Ecto neural progenitor cell (in vitro differentiated cells): Measurements from ENCODE around the gene MAP6.

Source experiments
- DNase-seq: peaks from one replicate; pipeline ENCODE4 v3.0.0-alpha.2; 2018; ENCODE audit warnings: low spot score

MAP6 gene

DNA sequence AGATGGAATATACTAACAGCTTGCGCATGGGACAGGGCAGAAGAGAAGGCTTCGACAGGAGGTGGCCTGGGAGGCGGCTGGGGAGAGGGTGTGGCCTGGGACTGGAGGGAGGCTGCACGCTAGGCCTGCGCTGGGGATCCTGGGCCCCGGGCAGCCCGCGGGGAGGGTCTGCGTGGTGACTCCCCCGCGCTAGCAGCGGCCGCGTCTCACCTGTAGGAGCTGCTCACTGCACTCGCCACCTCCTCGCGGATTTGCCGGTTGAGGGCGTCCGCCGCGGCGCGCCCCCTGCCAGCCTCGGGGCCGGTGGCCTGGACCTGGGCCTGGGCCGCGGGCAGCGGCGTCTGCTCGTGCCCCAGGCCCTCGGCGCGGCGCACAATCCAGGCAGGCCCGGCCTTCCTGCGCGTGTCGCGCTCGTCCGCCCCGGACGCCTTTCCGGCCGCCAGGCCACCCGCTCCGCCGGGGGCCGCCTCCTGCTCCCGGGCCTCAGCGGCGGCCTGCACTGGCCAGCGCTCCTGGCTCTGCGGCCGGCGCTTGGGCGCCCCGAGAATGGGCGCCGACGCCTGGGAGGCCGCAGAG is 1.5 kb downstream of the MAP6 start:
- DNase-seq, result peak; percentile 75

DNA sequence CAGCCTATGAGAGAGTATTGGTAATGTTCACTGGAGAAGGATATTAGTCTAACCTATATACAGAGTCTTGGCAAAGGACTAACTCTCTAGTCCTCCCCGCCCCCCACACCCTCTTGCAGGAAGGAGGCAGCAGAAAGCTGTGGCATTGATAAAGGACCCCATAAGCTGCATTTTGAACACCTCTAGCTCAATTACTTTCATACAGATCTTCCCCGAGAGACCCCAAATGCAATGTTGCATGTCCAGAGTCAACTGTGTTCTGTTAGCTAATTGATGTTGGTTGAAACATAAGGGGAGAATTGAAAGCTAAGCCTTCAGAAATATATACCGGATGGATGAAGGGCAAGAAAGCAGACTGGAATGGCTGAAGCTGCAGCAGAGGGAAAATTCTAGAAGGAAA is 2.8 kb downstream of the MAP6 start:
- DNase-seq, result no peak

DNA sequence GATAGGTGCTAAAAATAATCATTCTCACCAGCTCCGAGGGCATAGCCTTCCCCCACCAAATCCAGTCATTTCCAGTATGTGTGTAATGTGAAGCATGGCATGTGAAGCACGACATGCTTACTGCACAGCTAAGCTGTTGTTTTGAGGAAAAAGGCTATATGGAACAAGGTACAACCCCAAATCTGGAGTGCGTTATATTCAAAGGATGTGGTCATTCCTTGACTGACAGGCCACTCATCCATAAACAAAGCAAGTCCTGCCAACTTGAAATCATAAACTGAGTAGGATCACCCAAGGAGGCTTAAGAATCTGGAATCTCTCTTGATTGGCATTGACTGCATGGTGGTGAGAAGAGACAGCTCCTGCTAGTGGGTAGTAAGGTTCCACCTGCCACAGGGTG is 3.7 kb downstream of the MAP6 start:
- DNase-seq, result no peak

DNA sequence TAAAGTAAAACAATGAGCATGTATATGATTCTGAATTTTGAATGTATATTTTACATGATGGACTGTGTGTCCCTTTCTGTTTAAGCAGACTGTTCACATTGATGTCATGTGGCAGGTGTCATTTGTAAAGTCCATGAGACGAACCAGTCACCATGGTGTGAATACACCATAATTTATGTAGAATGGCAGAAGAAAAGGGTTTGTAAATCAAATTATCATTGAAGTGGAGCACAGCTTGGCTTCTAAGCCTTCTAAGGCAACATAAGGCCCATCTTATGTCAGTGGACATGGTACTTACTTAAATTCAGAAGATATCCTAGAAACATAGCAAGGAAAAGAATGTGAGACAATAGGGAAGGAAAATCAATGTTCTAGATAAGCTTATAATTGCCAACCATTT is 4.4 kb downstream of the MAP6 start:
- DNase-seq, result no peak

DNA sequence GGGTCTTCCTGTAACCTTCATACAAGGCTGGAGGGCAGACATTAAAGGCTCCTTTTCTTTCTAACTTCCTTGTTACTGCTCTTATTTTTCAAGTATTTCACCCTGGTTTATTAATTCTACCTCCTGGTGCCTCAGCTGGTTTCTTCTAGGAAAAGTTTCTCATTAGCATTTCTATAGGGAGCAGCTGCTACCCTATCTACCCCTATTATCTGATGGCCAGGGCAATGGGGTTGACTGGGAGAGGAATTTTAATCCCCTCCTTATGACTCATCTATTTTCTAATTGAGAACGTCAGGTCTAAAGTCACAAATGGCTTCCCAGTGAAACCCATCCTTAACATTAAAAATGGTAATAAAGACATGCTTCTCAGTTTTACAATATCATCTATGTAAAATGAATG is 5.0 kb downstream of the MAP6 start:
- no peak for DNase-seq

DNA sequence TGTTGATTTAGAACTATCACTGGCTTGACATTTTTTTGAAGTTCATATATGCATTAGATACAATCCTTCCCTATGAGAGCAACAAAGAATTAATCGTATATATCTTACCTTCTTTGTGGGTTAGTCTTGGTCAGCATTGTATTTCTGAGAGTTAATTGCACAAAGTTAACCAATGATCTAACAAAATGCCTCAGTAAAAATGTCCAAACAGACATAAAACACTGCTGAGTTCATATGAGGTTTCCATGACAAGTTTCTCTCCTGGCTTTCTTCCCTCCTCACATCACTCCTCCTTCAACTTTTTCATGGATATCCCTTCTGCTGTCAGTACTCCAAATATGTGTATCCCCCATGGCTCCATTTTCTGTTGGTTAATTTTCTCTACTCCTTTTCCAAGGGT is 9.0 kb downstream of the MAP6 start:
- DNase-seq, result no peak

DNA sequence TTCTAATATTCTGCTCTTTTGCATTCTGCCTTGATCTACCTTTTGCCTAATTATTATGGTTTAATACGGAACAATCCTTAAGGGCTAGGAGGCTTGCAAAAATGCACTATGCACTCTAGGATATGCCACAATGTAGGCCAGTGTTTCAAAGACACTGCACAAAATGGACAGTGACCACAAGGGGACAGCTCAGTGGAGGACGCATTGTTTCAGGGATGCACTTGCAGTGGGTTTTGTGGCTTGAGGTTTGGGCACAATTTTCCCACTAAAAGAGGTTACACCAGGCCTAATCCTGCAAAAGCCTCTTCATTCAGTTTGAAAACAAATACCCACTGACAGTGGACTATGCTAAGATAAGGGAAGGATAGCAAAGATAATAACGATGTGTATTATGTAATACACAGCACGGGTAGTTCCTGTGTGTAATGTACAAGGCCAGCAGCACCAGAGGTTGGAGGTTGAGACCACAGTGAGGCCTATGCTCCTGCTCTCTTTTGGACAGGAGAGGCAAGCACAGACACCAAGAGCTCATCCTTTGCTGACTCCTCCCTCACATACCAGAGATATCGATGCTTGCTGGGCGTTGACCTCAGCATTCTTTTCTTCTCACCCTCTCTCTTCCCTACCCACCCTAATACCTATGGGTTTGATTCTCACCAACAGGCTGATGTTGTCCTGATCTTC is 12.7 kb downstream of the MAP6 start:
- no peak for DNase-seq

DNA sequence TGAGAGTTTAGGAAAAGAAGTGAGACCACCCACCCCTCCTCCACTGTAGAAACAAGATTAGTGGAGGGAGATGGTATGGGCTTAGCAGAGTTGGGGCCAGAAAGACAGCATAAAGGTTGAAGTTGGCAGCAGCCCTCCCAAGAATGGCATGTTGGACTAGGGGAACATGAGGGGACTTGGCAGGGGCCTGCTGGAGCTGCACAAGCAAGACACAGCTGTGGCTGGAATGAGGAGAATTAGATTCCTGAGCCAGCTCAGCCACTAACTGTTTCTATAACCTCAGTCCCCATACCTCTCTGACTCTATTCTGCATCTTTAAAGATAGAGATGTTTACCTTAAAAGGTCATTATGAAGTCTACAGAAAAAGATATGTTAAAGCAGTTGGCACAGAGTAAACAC is 13.2 kb downstream of the MAP6 start:
- no peak for DNase-seq

DNA sequence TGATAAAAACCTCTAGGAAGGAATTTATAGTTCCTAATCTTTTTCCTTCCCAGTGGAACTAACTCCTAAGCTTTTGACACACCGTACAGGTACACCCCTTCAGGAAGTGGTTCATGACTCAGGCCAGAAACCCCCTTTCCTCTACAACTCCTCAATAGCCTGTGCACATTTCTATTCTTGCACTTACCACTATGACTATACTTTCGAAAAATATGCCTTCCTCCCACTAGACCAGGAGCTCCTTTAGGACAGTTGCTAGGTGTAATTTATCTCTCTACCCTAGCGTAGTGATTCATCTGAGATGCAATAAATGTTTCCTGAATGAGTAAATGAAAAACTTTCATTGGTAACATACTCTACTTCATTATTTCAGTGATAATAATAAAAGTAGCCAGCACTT is 14.5 kb downstream of the MAP6 start:
- no peak for DNase-seq

DNA sequence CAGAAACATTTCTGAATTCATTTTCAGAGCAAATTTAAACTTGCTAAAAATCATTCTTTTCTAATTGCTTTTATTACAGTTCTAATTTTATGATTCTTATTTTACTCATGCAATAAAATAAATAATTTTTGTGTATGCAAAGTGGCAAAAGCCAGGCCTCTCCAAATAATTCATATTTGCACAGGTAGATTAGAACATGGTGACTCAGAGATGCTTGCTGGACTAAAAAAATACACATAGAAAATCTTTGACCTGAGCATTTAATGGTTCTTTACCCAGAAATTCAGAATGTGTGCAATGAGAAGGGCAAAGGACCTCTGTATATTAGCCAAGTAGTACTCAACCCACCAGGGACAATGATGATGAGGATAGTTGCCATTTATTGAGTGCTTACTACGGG is 15.3 kb downstream of the MAP6 start:
- no peak for DNase-seq

DNA sequence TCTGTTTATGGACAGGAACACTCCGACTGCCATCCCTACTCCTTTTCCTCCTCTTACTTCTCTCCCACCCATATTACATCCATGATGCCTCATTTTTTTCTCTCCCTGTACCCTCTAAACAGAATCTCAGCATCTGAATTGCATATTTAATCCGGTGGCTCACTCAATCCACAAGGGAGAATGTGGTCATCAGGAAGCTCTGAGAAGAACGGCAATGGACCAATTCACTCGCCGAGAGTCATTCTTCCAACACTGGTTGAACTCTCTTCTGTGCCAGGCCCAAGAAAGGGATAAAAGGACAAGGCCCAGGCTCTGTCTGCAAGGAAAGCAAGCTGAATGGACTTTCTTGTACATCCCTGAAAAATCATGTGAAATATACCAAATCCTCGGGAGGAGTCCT is 15.9 kb downstream of the MAP6 start:
- DNase-seq, result no peak

DNA sequence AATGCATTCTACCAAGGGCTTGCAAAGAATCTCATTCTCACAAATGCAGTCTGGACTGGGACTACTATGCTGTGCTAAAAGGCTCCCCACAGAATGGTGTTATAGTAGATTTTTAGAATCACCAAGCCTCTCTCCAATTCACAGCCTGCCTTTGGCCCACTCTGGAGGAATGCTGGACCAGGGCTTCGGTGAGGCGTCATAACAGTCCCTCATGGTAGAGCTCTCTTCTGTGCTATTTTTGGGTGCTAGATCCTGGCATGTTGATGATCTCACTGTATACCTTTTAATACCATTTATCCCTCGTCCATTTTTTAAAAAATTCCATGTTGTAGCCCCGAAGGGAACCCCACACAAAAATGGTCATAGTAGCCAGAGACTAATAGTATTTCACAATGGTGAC is 17.6 kb downstream of the MAP6 start:
- no peak for DNase-seq

DNA sequence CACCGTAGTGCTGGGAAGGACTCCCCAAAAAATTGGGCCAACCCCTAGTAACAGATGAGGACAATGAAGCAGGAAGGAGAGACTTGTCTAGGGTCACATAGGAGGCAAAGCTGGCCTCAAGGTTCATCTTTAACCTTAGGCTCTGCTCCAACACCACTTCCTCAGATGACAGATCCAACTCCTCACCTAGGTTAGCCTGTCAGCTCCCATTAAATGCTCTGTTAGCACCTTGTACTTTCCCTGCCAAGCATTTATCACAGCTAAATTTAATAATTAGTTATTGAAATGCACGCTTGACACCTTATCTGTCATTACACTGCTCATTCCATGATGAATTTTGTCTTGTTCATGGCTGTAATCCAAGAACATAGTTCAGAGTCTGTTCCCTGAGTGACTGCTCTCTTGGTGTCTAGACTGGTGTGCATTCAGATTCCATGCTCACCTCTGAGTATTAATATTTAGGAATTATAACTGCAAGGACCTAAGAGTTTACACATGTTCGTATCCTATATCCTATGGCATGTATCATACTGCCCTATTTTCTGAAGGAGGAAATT is 18.6 kb downstream of the MAP6 start:
- no peak for DNase-seq

DNA sequence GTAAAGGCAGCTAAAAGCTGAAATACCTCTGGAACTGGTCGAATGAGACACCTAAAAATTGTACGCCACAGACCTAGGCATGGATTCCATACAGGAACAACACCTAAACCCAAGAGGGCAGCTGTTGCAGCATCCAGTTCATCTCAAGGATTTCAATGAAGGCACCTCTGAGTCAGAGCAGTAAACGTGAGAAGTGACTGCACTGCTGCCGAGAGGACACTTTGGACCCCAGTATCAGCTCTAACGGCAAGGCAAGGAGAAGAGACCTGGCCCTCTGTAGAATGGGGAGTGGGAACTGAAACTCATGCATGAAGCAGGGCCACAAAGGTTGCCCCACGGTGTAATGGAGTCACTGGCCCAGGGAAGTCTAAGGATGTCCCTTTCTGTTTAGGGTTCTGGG is 23.9 kb downstream of the MAP6 start:
- no peak for DNase-seq

DNA sequence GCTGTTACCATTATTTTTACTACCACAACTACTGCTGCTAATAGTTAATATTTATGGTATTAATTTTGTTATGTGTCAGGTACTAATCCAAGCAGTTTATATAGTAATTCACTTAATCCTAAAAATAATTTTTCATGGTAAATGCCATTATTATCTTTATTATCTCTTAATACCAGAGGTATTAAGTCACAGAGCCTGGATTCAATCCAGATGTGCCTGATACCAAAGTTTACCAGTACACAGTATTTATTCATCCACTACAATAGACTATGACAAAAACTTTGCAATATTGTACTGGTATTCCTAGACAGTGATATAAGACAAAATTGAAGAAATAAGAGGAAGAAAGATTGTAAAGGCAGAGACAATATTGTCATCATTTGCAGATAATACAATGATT is 24.5 kb downstream of the MAP6 start:
- no peak for DNase-seq

DNA sequence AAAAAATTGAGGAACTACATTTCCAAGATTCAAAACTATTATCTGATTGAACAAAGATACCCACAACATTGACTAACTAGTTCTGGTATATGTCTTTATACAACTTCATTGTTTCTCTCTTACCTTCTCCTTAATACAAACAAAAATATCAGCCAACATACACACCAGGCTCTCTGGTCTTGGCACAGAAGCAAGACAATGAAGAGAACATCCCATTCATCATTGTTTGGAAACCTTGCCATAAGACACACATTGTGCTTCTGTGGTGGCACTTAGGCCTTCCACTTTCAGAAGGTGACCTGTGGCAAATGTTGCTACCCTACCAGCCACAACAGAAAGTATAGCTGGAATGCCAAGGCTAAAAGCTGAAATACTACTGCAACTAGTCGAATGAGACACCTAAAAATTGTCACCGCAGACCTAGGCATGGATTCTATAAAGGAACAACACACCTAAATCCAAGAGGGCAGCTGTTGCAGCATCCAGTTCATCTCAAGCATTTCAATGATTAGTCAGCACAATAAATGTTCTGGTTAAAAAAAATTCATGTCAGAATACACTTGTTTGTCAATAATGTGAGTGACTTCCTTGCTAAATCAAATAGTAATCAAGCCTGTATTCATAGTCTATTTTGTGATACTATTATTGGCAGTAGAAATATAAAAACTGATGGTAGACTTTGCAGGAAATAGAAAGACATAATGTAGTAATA is 26.3 kb downstream of the MAP6 start:
- DNase-seq, result no peak

DNA sequence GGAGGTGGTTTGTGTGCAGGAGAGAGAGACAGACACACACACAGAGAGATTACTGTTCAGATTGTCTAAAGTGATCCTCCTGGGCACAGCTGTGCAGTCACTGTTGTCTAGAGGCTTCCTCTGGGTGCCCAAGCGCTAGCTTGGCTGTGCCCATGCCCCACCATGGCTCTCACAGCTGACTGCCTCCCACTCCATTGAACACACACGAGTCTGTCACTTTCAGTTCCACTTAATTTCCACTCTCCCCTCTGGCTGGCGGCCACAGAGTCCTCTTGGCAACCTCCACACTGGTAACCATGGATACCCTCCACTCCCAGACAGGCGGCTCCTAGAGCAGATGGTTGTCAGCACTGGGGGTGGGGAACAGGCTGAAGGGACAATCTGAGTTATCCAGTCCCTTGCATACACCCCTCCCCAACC is 29.1 kb downstream of the MAP6 start:
- peak; percentile 69 for DNase-seq

DNA sequence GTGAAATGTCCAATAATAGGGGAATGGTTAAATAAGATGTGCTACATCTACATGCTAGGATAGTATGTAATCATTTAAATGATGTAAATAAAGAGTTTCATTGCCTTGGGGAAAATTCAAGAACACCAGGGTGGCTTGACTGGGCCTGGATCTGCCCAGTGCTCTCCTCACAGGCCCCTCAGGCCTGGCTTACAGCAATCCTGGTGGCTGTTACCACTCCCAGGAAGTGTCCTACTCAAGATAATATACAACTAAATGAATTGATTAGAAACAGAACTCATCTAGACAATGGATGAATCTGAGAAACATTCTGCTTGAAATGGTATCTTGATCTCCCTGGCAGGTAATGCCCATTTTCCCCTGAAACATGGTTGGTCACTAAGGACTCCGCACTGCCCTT is 30.8 kb downstream of the MAP6 start:
- DNase-seq, result no peak

DNA sequence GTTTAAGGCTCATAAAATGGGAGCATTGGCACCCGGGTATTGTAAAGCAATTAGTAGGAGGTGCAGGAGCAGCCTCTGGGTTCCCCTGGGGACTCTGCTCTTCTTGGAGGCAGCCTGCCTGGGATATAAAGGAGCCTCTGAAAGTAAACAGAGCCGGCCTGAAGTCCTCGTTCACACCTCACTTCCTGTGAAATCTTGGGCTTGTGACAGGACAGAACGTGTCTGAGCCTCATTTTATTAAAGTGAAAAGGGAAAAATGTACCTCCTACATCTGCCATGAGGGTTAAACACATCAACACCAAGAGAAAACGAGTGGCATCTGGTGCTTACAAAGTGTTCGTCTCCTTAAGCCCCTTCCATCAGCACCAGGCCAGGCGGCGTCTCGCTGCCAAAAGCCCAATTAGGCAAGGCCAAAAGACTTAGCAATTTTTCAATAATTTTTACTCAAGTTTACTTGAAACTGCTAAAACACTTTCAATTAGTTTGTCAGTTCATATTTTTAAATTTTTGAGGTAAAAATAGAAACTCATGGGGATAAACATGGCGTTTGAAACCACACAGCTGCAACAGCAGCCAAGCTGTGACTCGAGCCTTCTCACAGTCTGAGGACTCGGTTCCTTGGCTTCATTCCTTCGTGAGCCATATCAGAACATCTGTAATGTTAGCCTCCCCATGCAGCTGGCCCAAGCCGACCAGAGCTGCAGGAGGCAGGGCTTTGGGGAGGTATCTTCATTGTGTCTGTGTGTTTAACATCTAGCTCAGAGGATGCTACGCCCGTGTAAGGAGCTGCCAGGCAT is 33.6 kb downstream of the MAP6 start:
- DNase-seq, result no peak

DNA sequence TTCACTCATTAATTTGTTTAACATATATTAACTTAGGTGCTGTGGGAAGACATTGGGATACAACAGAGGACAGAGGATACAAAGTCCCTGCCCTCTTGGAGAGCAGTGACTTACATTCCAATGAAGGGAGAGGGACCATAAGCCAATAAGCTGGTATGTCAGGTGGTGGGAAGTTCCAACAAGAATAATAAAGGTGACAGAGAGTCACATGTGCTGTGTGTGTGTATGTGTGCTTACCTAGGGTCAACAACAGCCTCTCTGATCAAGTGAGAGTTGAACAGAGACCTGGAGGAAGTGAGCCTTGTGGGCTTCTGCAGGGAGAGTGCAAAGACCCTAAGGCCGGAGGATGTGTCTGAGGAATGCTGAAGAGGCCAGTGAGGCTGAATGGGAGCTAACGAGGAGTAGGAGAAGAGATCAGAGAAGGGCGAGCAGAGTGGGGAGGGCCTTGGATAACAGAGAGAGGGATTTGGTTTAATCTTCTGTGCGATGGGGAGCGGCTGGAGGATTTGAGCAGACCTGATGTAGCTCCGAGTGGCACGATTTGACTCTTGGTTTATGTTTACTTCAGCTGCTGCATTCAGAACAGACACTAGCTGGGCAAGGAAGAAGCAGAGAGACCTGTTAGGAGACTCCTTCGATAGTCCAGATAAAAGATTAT is 35.3 kb downstream of the MAP6 start:
- DNase-seq, result no peak

DNA sequence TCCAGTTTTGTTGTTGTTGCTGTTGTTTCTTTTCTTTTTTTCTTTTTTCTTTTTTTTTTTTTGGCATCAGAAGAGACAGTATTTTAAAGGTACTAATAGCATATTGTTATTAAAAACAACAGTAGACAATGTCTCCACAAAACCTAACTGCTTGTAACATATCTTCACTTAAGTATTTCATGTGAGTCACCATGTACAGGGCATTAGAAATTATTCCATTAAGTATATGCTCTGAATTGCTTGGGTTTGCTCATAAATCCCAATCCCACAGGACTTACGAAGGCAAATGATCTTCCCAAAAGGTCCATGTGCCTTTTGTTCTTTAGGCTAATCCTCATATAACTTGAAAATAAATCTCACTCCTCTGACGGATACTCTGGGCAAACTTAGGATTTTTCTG is 35.9 kb downstream of the MAP6 start:
- no peak for DNase-seq

DNA sequence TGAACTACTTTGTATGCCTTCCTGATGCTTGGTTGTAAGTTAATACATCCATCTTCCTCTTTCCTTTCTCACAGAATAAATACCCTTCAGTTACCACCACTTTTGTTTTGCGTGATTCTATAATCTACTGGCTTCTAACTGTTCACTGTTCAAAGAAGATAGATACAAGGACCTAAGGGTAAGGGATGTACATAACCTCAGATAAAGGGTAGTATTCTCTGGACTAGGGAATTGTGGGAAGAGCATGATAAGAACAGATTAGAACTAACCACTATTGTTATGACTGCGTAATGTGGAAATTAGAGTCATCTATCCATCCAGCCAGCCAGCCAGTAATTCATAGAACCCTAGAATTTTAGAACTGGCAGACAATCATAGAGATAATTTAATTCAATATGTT is 36.4 kb downstream of the MAP6 start:
- DNase-seq, result no peak
